Skeletal muscle satellite cell (primary cell): ENCODE data around the gene AIM2. TPM values are rescaled to one million over a fixed set of nuclear protein-coding genes. Genes with fewer than 3 reads are reported as not detected.
A peak's percentile ranks its signal among the peaks of the same experiment; 100 is the strongest.
"Not testable (repeated sequence)": the region's sequence is repeated elsewhere in the genome, so short reads cannot be mapped to it uniquely, and the experiment has no call there.

Experiments
- H3K27me3 ChIP-seq: 2 replicates; pipeline ENCODE4 v1.7.0; 2013; ENCODE audit warnings: low read length; ENCODE audit not compliant: control insufficient read depth, insufficient read depth
- H3K36me3 ChIP-seq: 2 replicates; pipeline ENCODE4 v1.7.0; 2013; ENCODE audit warnings: mild to moderate bottlenecking, control low read depth, low read length; ENCODE audit not compliant: insufficient read depth
- H3K4me1 ChIP-seq: 2 replicates; pipeline ENCODE4 v1.7.0; 2013; ENCODE audit warnings: low read length; ENCODE audit not compliant: control insufficient read depth, insufficient read depth
- H3K4me2 ChIP-seq: 2 replicates; pipeline ENCODE4 v1.7.0; 2013; ENCODE audit warnings: mild to moderate bottlenecking, low read length
- H3K4me3 ChIP-seq: 2 replicates; pipeline ENCODE4 v1.7.0; 2013; ENCODE audit warnings: low read length
- H3K9ac ChIP-seq: 2 replicates; pipeline ENCODE4 v1.7.0; 2013; ENCODE audit warnings: mild to moderate bottlenecking, low read depth, low read length, moderate library complexity
- H3K9me3 ChIP-seq: replicated peaks from 2 replicates; pipeline ENCODE4 v1.7.0; 2013; ENCODE audit warnings: mild to moderate bottlenecking, control low read depth, low read length
- total RNA-seq: library from RNA; depleted of rRNA; stranded (reverse); fragments of >200 nt; gene quantifications from 2 replicates; pipeline ENCODE4 v1.2.3, GENCODE V29; 2012; rRNA removed

AIM2 gene
- total RNA-seq = not detected in 2 replicates

- Histone ChIP-seq H3K27me3 (peaks cover 14% of the 10 kb centered on the region), H3K4me2 (no peak within 1 kb of the TSS), H3K9ac (no peak within 1 kb of the TSS), H3K9me3 (no peaks in the 10 kb centered on the region), H3K4me3 (no peak within 1 kb of the TSS), H3K4me1 (no peaks in the 10 kb centered on the region), H3K36me3 (no peaks in the 10 kb centered on the region)
Observed at GRCh38 chr1:159076438-159077119, at the start of gene AIM2. Gene AIM2, minus strand, starts transcription at chr1:159076766. Its CDS starts 3,267 bp downstream, at chr1:159073499.

GRCh38 chr1:159123587-159123986 is 47.0 kb upstream of the AIM2 start:
- Histone ChIP-seq H3K9ac (no peak overlapping the region), H3K4me2 (no peak overlapping the region), H3K36me3 (no peaks in the 10 kb centered on the region), H3K4me3 (no peak overlapping the region), H3K4me1 (no peaks in the 10 kb centered on the region), H3K9me3 (no peaks in the 10 kb centered on the region), H3K27me3 (peaks cover 40% of the 10 kb centered on the region)

GRCh38 chr1:159122005-159122621 is 45.5 kb upstream of the AIM2 start:
- Histone ChIP-seq H3K27me3 (peaks cover 50% of the 10 kb centered on the region), H3K9me3 (no peaks in the 10 kb centered on the region), H3K9ac (no peak overlapping the region), H3K4me1 (no peaks in the 10 kb centered on the region), H3K4me2 (no peak overlapping the region), H3K36me3 (no peaks in the 10 kb centered on the region), H3K4me3 (no peak overlapping the region)

GRCh38 chr1:159121526-159121925 is 45.0 kb upstream of the AIM2 start:
- H3K27me3 ChIP-seq = peaks cover 50% of the 10 kb centered on the region
- H3K36me3 ChIP-seq = no peaks in the 10 kb centered on the region
- no peak overlapping the region for H3K9ac ChIP-seq
- H3K4me2 ChIP-seq = no peak overlapping the region
- no peak overlapping the region for H3K4me3 ChIP-seq
- no peaks in the 10 kb centered on the region for H3K4me1 ChIP-seq
- no peaks in the 10 kb centered on the region for H3K9me3 ChIP-seq

GRCh38 chr1:159120317-159120716 is 43.8 kb upstream of the AIM2 start:
- H3K27me3 ChIP-seq = peaks cover 50% of the 10 kb centered on the region
- H3K9ac ChIP-seq = no peak overlapping the region
- no peaks in the 10 kb centered on the region for H3K36me3 ChIP-seq
- H3K4me2 ChIP-seq = no peak overlapping the region
- H3K9me3 ChIP-seq = no peaks in the 10 kb centered on the region
- H3K4me3 ChIP-seq = no peak overlapping the region
- H3K4me1 ChIP-seq = no peaks in the 10 kb centered on the region

GRCh38 chr1:159113596-159114433 is 37.2 kb upstream of the AIM2 start:
- Histone ChIP-seq H3K4me3 (no peak overlapping the region), H3K4me2 (no peak overlapping the region), H3K4me1 (no peaks in the 10 kb centered on the region), H3K27me3 (peaks cover 16% of the 10 kb centered on the region), H3K9me3 (no peaks in the 10 kb centered on the region), H3K36me3 (no peaks in the 10 kb centered on the region), H3K9ac (no peak overlapping the region)

- H3K4me2 ChIP-seq, H3K4me1 ChIP-seq, H3K4me3 ChIP-seq, H3K36me3 ChIP-seq, H3K9ac ChIP-seq, H3K9me3 ChIP-seq: not testable (repeated sequence)
- H3K27me3 ChIP-seq = peaks cover 33% of the 10 kb centered on the region
Observed at GRCh38 chr1:159103021-159103420, 26.5 kb upstream of the AIM2 start.

- H3K9ac ChIP-seq = no peak overlapping the region
Observed at GRCh38 chr1:159100589-159100988, 24.0 kb upstream of the AIM2 start.

GRCh38 chr1:159098596-159098995 is 22.0 kb upstream of the AIM2 start:
- Histone ChIP-seq H3K9me3 (no peaks in the 10 kb centered on the region), H3K36me3 (no peaks in the 10 kb centered on the region), H3K27me3 (peaks cover 25% of the 10 kb centered on the region), H3K9ac (no peak overlapping the region), H3K4me3 (no peak overlapping the region), H3K4me2 (no peak overlapping the region), H3K4me1 (no peaks in the 10 kb centered on the region)

More at GRCh38 chr1:159100589-159100988, 24.0 kb upstream of the AIM2 start:
- no peaks in the 10 kb centered on the region for H3K36me3 ChIP-seq
- no peak overlapping the region for H3K4me3 ChIP-seq
- H3K27me3 ChIP-seq = peaks cover 26% of the 10 kb centered on the region
- no peaks in the 10 kb centered on the region for H3K4me1 ChIP-seq
- no peaks in the 10 kb centered on the region for H3K9me3 ChIP-seq
- H3K4me2 ChIP-seq = no peak overlapping the region

GRCh38 chr1:159092036-159092760 is 15.6 kb upstream of the AIM2 start:
- Histone ChIP-seq H3K27me3 (peaks cover 4% of the 10 kb centered on the region), H3K4me3 (peak overlapping the region; percentile 15), H3K4me1 (peaks cover 34% of the 10 kb centered on the region), H3K36me3 (no peaks in the 10 kb centered on the region), H3K9me3 (no peaks in the 10 kb centered on the region), H3K4me2 (peak overlapping the region; percentile 54), H3K9ac (peak overlapping the region; percentile 16)

GRCh38 chr1:159091607-159092031 is 15.1 kb upstream of the AIM2 start:
- H3K27me3 ChIP-seq = no peaks in the 10 kb centered on the region
- H3K9me3 ChIP-seq = no peaks in the 10 kb centered on the region
- H3K36me3 ChIP-seq = no peaks in the 10 kb centered on the region
- peaks cover 34% of the 10 kb centered on the region for H3K4me1 ChIP-seq
- peak overlapping the region; percentile 11 for H3K4me3 ChIP-seq
- peak overlapping the region; percentile 16 for H3K9ac ChIP-seq
- H3K4me2 ChIP-seq = peak overlapping the region; percentile 54
